HuH-7 (cell line): ENCODE measurements around the gene COX11.

Experiments
- DNase-seq: peaks from one replicate; pipeline ENCODE4 v3.0.0; 2011; ENCODE audit warnings: low spot score

The COX11 gene

DNA sequence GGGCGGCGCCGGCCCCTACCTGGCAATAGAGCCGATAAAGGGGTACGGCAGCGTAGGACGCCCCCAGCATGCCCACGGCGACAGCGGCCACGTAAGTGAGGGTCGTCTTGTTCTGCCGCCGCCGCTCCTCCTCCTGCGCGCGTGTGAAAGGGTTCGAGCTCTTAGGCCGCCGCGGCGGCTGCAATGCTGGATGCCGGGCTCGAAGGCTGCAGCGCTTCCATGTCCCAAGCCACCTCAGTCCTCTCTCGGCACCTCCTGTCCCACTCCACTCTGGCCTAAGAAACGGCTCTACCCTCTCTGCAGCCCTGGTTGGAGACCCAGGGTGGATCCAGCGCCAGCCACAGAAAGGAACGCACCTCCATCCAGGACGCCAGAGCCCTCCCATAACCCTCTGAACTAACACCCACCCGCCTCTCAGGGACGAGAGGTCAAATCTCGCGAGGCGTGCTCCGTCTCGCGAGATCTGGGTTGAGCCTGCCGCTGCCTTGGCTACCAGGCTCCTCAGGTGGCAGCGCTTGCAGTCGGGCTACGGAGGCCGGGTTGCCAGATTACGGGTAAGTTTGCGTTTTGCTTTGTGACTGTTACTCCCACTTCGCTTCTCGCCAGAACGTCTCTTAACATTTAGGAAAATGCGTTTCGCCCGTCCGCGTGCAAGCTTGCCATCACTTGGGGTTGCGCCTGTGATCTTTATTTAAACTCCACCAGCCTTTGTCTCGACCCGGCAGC is at the start of gene COX11, which contains the start of gene STXBP4:
Gene COX11 (minus strand): TSS at position 393 of the 726 bp plus-strand sequence. CDS start 8 bp downstream, at position 385.
Gene STXBP4 (plus strand): TSS at position 504 of the 726 bp plus-strand sequence. CDS start 17,455 bp downstream, outside the sequence.
- peak; percentile 91 for DNase-seq

DNA sequence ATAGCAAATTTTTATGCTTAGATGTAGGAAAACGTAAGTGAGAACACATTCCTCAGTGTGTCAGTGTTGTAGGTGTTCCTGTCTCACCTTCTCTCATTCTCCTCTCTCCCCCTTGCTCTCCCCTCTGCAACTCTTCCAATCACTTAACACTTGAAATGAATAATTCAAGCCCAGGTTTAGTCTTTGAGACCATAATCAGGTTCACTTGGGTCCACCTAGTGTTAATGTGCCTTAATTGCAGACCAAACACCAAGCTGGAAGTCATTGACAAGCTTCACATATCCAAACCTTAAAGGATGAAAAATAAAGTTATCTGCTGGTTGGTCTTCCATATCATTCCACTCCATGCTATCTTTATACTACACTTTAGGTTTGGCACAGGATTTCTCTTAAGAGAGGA is 37.1 kb upstream of the COX11 start:
- peak; percentile 10 for DNase-seq

DNA sequence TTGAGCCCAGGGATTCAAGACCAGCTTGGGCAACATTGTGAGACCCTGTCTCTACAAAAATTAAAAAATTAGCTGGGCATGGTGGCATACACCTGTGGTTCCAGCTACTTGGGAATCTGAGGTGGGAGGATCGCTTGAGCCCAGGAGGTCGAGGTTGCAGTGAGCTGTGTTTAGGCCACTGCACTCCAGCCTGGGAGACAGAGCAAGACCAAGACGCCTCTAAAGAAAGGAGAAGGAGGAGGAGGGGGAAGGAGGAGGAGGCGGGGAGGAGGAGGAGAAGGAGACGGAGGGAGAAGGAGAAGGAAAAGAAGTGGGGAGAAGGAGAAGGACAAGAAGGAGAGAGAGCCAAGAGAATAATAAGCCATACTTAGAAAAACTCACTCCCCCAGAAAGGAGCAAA is 36.0 kb upstream of the COX11 start:
- DNase-seq, result no peak

GRCh38 chr17:55002458-55002857 is 34.0 kb upstream of the COX11 start:
- no peak for DNase-seq

- no peak for DNase-seq
Measured at GRCh38 chr17:54996441-54996840, 28.0 kb upstream of the COX11 start.

GRCh38 chr17:54992797-54993639 is 24.6 kb upstream of the COX11 start:
- DNase-seq, result peak; percentile 32

- DNase-seq, result no peak
Measured at GRCh38 chr17:54991567-54991966, 23.1 kb upstream of the COX11 start.

DNA sequence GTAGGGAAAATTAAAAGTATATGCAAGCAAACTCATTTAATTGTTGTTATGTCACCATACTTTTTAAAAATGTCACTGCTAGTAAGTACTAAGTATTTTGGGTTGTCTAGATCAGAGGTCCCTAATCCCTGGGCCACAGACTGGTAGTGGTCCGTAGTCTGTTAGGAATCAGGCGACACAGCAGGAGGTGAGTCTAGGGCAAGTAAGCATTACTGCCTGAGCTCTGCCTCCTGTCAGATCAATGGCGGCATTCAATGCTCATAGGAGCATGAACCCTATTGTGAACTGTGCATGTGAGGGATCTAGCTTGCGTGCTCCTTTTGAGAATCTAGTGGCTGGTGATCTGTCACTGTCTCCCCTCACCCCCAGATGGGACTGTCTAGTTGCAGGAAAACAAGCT is 21.7 kb upstream of the COX11 start:
- no peak for DNase-seq

DNA sequence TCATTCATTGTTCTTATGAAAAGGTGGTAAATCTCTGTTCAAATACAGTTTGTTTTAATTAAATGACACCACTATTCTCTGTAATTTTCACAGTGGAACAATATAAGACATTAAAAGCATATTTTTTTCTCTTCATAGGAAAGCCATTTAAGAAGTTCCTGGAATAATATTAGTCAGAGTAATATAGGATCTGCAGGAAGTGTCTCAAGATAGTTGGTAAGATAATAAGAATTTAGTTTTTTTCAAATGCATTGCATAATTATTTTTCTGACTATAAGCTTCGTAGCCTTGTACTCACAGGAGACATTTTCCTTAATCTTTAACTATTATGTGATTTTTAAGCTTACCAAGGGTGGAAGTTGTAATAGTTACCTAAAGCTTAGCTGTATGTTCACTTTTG is 17.0 kb upstream of the COX11 start:
- no peak for DNase-seq

- no peak for DNase-seq
Measured at GRCh38 chr17:54983260-54983659, 14.8 kb upstream of the COX11 start.

- DNase-seq, result no peak
Measured at GRCh38 chr17:54982399-54982798, 13.9 kb upstream of the COX11 start.

GRCh38 chr17:54980375-54980774 is 11.9 kb upstream of the COX11 start:
- no peak for DNase-seq

DNA sequence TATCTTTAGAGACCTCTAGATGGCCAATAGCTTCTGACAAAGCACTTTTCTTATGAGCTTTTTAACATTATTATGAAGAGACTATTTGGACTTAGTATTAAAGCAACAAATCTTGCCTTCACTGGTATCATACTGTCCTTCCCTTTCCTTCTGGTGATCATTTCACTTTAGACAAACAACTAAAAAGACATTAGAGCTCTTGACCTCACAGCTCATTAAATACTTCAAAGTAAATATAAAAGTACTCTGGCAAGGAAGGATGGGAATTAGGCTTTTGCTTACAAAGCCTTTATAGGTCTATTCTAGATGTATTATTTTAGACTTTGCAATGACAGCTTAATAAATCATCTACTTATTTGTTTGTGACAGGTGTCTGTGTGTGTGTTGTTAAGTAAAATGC is 11.2 kb upstream of the COX11 start:
- DNase-seq, result no peak

DNA sequence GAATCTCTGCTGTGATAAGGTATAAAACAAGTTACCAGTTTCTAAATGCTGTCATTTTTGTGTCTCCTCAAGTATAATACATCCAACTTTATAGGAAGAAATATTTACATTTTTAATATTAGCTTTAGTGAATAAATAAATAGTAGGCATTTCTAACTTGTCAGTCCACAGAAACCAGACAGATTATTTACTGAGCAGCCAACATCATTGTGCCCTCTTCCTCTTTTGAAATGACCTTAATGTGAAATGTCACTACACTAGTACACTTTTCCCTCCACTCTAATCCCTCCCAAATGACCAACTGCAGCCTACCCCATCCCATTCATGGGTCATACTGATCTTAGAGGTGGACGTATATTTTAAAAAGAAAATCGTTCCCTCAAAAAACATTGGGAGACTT is 9.3 kb upstream of the COX11 start:
- no peak for DNase-seq

GRCh38 chr17:54976316-54976715 is 7.9 kb upstream of the COX11 start:
- no peak for DNase-seq

GRCh38 chr17:54974759-54975158 is 6.3 kb upstream of the COX11 start:
- DNase-seq, result no peak

DNA sequence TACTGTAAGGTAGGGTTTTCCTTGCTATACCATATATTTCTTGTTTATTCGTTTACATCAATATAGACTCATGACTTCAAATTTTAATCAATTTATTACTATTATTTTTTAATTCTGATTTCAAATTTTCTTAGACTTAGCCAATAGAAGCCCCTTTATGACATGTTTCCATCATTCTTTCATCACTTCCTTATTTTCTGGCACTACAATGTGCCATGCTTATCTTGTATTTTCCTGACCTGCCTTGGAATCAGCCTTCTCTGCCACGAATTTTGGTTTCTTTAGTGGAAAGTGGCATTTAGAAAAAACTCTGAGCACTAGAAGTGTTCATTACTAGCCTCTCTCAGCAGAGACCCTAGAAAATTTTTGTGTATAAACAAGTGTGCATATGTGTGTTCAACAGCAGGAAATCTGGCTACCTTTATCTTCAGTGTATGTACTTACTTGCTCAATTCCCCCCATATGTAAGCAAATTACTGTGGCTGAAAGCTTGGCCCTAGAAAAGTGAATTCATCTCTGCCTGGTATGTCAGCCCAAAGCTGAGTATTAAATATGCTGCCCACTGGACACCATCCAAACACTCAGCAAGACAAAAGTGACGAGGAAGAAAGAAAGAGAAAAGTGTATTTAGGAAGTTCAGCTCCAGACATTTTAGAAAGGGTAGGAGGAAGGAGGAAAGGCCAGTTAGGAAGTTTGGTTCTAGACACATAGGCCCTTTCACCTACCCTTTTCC is 4.1 kb upstream of the COX11 start:
- peak; percentile 10 for DNase-seq

DNA sequence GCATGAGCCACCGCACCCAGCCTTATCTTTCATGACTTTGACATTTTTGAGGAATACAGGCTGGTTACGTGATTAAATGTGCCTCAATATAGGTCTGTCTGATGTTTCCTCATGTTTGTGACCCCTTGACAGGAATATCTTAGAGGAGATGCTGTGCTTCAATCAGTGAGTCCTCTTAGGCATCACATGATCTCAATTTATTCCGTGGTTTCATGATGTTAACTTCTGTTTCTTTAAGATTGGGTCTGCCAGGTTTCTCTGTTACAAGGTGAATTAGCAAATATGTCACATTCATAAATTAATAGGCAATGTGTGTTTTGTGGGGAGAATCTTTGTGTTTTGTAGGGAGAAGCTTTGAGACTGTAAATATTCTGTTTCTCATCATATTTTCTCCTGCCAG is 3.4 kb upstream of the COX11 start:
- DNase-seq, result no peak

DNA sequence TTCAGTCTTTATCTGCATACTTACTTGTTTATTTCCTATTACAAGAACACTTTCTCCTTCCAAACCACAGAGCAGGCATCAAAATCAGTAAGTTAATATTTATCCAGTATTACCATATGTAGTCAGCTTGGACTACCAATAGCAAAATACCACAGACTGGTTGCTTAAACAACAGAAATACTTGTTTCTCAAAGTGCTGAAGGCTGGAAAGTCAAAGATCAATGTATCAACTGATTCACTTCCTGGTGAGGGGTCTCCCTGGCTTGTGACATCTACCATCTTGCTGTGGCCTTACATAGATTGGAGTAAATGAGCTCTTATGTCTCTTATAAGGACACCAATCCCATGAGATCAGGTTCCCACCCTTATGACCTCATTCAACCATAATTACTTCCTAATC is 2.7 kb upstream of the COX11 start:
- peak; percentile 16 for DNase-seq

GRCh38 chr17:54969658-54970572 is 1.5 kb upstream of the COX11 start:
- DNase-seq, result no peak

GRCh38 chr17:54968988-54969332 is 506 bp upstream of the COX11 start:
- peak; percentile 10 for DNase-seq
